ENCODE results near the gene ADCY7.

DNA sequence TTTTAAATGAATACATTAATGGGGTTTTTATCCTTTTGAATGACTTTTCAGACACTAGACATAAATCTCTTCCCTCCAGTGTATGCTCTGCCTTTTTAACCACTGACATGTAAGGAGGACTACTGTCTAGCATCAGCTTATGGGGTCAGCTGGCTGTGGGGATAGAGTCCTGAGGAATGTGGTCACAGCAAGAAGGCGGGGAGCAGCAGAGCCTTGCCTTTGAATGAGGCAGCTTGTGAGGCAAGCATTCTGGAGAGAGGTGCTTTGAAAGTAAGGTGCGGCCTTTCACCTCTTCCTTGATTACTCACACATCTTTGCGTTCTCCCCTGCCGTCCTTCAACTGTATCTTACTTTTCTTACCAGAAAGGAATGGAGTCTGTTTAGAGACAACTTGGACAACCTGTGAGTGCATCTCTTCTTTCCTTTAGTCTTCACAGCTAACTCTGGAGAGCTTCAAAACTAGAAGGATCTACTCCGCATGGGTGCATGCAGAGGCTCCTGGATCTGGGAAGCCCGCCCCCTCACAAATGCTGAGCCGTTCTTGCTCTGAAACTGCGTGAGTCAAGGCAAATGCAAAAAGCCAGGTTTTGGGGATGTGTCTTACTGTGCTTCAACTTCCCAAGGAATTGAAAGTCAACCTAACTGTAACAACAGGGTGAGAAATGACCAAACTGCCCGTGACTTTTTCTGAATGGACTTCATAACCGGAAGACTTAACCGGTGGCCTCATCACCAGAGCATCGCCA is 49.9 kb downstream of the ADCY7 start:
- TF ChIP-seq CTCF (conservative IDR thresholded peaks at IDR 0.05; ENCODE audit: low read depth, low read length) (no peak), EZH2 (IDR thresholded peaks at IDR 0.05; ENCODE audit: low read length, unreplicated experiment) (no peak)
